GM21360 (cell line): ENCODE measurements around the gene HAS3.
"Not testable (repeated sequence)": the region's sequence is repeated elsewhere in the genome, so short reads cannot be mapped to it uniquely, and the experiment has no call there.

Experiments
- ATAC-seq: cut with Tn5 transposase; IDR thresholded peaks from one replicate; pipeline ENCODE4 v1.9.1; 2021; ENCODE audit warnings: mild to moderate bottlenecking, moderate library complexity; ENCODE audit not compliant: unreplicated experiment

HAS3 gene

GRCh38 chr16:69105501-69106361 is at the start of gene HAS3:
Gene HAS3 (plus strand): TSS chr16:69105653. CDS start chr16:69109396, 3,743 bp downstream.
- ATAC-seq: no peak

- ATAC-seq: no peak
Observed at GRCh38 chr16:69055980-69056379, 49.5 kb upstream of the HAS3 start.

GRCh38 chr16:69056421-69056820 is 49.0 kb upstream of the HAS3 start:
- ATAC-seq: no peak

- ATAC-seq: no peak
Observed at GRCh38 chr16:69057400-69058378, 47.8 kb upstream of the HAS3 start.

GRCh38 chr16:69063491-69063890 is 42.0 kb upstream of the HAS3 start:
- not testable (repeated sequence) for ATAC-seq

- no peak for ATAC-seq
Observed at GRCh38 chr16:69064124-69064763, 41.2 kb upstream of the HAS3 start.

- no peak for ATAC-seq
Observed at GRCh38 chr16:69064764-69065313, 40.6 kb upstream of the HAS3 start.

GRCh38 chr16:69069504-69069903 is 35.9 kb upstream of the HAS3 start:
- no peak for ATAC-seq

- no peak for ATAC-seq
Observed at GRCh38 chr16:69071036-69071435, 34.4 kb upstream of the HAS3 start.

GRCh38 chr16:69072640-69072974 is 32.8 kb upstream of the HAS3 start:
- ATAC-seq: no peak

- ATAC-seq: no peak
Observed at GRCh38 chr16:69073181-69073702, 32.2 kb upstream of the HAS3 start.

GRCh38 chr16:69077251-69077650 is 28.2 kb upstream of the HAS3 start:
- ATAC-seq: no peak

- no peak for ATAC-seq
Observed at GRCh38 chr16:69078073-69078472, 27.4 kb upstream of the HAS3 start.

- ATAC-seq: no peak
Observed at GRCh38 chr16:69079697-69080096, 25.8 kb upstream of the HAS3 start.

GRCh38 chr16:69083306-69083941 is 22.0 kb upstream of the HAS3 start:
- no peak for ATAC-seq

- ATAC-seq: no peak
Observed at GRCh38 chr16:69084289-69084688, 21.2 kb upstream of the HAS3 start.

- no peak for ATAC-seq
Observed at GRCh38 chr16:69085032-69085695, 20.3 kb upstream of the HAS3 start.

- ATAC-seq: no peak
Observed at GRCh38 chr16:69087161-69087581, 18.3 kb upstream of the HAS3 start.

- ATAC-seq: no peak
Observed at GRCh38 chr16:69088684-69089083, 16.8 kb upstream of the HAS3 start.
